Omental fat pad (tissue), 4 donors: Measurements from ENCODE around the gene TAAR8. TPM values are rescaled to one million over a fixed set of nuclear protein-coding genes. Genes with fewer than 3 reads are reported as not detected.
"Not testable (repeated sequence)": the region's sequence is repeated elsewhere in the genome, so short reads cannot be mapped to it uniquely, and the experiment has no call there.

Experiments used
- ATAC-seq: fragments of 150-250 bp; one replicate; pipeline ENCODE4 v1.9.1; 2016; ENCODE audit warnings: mild to moderate bottlenecking, moderate library complexity; ENCODE audit not compliant: low FRiP score
- DNase-seq: peaks from one replicate; pipeline ENCODE4 v3.0.0-alpha.2; 2019; ENCODE audit warnings: low spot score
- total RNA-seq, 4 donors: library from RNA; depleted of rRNA; stranded (reverse); fragments of >200 nt; gene quantifications; one replicate each; pipeline ENCODE4 v1.1.0, GENCODE V29; 2016
- TF ChIP-seq, protein P1 (sequence below), 3 donors: fragments of 450-650 bp; IDR thresholded peaks; one replicate each; pipeline ENCODE4 v1.5.1; 2016 to 2017; ENCODE audit warnings: antibody characterized with exemption in 3 of 3, mild to moderate bottlenecking in 3 of 3, moderate library complexity in 2 of 3

TAAR8 gene
- total RNA-seq, 4 donors from 2014 or later = not detected

DNA sequence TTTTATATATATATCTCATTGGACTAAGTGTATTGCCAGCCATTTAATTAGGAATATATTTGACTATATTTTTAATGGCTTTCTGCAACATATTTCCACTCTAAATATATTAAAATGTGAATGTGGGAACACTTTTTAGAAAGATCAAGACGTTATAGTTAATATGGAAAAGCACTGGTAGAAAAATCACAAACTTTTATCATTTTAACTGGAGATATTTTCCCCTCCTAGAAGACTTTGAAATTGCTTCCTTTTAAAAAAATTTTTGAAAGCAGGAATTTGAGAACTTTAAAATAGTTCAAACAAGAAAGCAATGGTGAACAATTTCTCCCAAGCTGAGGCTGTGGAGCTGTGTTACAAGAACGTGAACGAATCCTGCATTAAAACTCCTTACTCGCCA, 14.5 kb upstream of the TAAR8 start, which contains the start of gene TAAR9:
TSS of gene TAAR9 (plus strand) at position 301 of the 400 bp plus-strand sequence. CDS start at position 314, 13 bp downstream.
- TF ChIP-seq, protein P1, sequence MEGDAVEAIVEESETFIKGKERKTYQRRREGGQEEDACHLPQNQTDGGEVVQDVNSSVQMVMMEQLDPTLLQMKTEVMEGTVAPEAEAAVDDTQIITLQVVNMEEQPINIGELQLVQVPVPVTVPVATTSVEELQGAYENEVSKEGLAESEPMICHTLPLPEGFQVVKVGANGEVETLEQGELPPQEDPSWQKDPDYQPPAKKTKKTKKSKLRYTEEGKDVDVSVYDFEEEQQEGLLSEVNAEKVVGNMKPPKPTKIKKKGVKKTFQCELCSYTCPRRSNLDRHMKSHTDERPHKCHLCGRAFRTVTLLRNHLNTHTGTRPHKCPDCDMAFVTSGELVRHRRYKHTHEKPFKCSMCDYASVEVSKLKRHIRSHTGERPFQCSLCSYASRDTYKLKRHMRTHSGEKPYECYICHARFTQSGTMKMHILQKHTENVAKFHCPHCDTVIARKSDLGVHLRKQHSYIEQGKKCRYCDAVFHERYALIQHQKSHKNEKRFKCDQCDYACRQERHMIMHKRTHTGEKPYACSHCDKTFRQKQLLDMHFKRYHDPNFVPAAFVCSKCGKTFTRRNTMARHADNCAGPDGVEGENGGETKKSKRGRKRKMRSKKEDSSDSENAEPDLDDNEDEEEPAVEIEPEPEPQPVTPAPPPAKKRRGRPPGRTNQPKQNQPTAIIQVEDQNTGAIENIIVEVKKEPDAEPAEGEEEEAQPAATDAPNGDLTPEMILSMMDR (IDR thresholded peaks at IDR 0.05) = no peak
- ATAC-seq (no peak), DNase-seq (no peak)

DNA sequence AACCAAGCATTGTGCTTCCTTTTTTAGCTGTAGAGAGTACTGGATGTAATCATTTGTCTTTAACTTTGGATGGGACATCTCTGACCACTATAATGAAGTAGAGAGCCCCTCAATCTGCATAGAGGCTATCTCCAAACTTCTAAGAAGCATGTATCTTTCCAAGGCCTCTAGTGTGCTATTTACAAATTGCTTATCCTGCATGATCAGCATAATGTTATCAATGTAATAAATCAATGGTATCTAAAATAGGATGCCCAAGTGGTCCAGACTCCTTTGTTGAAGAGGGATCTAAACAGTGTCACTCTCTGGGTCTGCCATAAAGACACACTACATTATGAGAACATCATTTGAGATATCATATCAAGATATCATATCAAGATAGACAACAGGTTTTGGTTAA, 7.6 kb upstream of the TAAR8 start:
- no peak for DNase-seq
- TF ChIP-seq, protein P1 (IDR thresholded peaks at IDR 0.05) = no peak
- ATAC-seq = no peak

DNA sequence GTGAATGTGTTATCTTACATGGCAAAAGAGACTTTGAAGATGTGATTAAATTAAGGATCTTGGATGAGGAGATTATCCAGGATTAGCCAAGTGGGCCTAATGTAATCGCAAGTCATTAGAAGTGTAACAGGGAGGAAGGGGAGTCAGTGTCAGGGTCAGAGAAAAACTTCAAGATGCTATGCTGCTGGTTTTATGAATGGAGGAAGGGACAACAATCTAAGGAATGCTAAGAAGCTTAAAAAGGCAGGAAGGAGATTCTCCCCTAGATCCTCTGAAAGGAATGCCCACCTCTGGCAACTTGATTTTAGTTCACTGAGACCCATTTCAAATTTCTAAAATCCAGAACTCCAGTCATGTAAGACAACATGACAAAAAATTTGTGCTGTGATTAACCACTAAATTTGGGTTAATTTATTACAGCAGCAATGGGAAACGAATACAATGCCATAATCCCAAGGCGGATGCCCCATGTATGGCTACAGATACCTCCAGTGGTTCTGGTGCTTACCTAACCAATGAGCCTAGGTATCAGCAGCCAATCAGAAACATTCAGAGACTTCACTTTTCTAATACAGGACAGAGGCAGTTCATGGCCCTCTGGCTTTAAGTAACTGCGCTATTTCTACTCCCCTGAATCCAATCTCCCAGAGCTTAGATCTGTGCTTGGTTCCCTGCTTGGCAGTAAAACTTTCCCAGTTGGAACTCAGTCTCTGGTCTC, 3.6 kb upstream of the TAAR8 start:
- no peak for DNase-seq

GRCh38 chr6:132551214-132551613, 1.3 kb upstream of the TAAR8 start:
- ATAC-seq = no peak
- DNase-seq = no peak
- TF ChIP-seq, protein P1 (IDR thresholded peaks at IDR 0.05) = no peak

More for the DNA sequence above, 3.6 kb upstream of the TAAR8 start:
- ATAC-seq = no peak
- TF ChIP-seq, protein P1 (IDR thresholded peaks at IDR 0.05) = no peak

GRCh38 chr6:132560087-132560486, 7.6 kb downstream of the TAAR8 start:
- not testable (repeated sequence) for ATAC-seq

DNA sequence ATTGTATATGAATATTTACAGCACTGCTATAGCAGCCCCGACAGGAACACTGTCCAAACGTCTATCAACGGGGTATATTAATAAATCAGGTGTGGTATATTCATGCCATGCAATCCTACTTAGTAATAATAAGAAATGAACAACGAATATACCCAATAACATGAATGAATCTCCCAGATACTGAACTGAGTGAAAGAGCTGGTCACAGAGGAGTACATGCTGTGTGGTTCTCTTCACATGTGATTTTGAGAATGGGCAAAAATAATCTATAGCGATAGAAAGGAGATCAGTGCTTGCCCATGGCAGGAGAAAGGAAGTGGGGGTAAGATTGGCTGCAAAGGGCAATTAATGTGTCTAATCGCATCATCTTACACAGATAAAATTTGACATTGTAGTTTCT, 13.9 kb downstream of the TAAR8 start:
- DNase-seq (no peak), ATAC-seq (no peak)
- TF ChIP-seq, protein P1 (IDR thresholded peaks at IDR 0.05) = no peak

More at GRCh38 chr6:132560087-132560486, 7.6 kb downstream of the TAAR8 start:
- DNase-seq = not testable (repeated sequence)

GRCh38 chr6:132567566-132567965, 15.1 kb downstream of the TAAR8 start:
- ATAC-seq = no peak
- no peak for DNase-seq
- TF ChIP-seq, protein P1 (IDR thresholded peaks at IDR 0.05) = no peak
